CD14-positive monocyte (primary cell): ENCODE results near the gene ZNF25. TPM values are rescaled to one million over a fixed set of nuclear protein-coding genes. Genes with fewer than 3 reads are reported as not detected.

Source experiments
- DNase-seq, 3 donors: peaks; one replicate each; pipeline ENCODE4 v3.0.0-alpha.2; 2011 to 2022
- H2AFZ ChIP-seq: 2 replicates; pipeline ENCODE4 v1.6.0; 2012; ENCODE audit warnings: mild to moderate bottlenecking, low read depth, low read length, inconsistent platforms; ENCODE audit not compliant: insufficient read depth, poor library complexity, severe bottlenecking
- H3K27ac ChIP-seq, 2 donors: 1 replicate in 1 of 2; 2 replicates in 1 of 2; pipeline ENCODE4 v1.5.1; 2012 to 2013; ENCODE audit warnings: low read length in 2 of 2, control low read depth in 1 of 2, inconsistent platforms in 1 of 2, low read depth in 1 of 2, mild to moderate bottlenecking in 1 of 2
- H3K27me3 ChIP-seq, 2 donors: one replicate each; pipeline versions ENCODE4 v1.6.0 to v1.6.1; 2011 to 2013; ENCODE audit warnings: low read length in 2 of 2; ENCODE audit not compliant: control insufficient read depth in 2 of 2, insufficient read depth in 2 of 2
- H3K36me3 ChIP-seq, 2 donors: replicated peaks in 1 of 2; 1 replicate in 1 of 2; 2 replicates in 1 of 2; pipeline versions ENCODE4 v1.5.1 to v1.6.1; 2012 to 2013; ENCODE audit warnings: low read length in 2 of 2, control low read depth in 1 of 2, inconsistent platforms in 1 of 2, mild to moderate bottlenecking in 1 of 2; ENCODE audit not compliant: insufficient read depth in 2 of 2, control insufficient read depth in 1 of 2
- H3K4me1 ChIP-seq, 2 donors: 1 replicate in 1 of 2; 2 replicates in 1 of 2; pipeline versions ENCODE4 v1.5.1 to v1.6.1; 2012 to 2013; ENCODE audit warnings: low read length in 2 of 2, control low read depth in 1 of 2, inconsistent platforms in 1 of 2, mild to moderate bottlenecking in 1 of 2, moderate library complexity in 1 of 2; ENCODE audit not compliant: insufficient read depth in 2 of 2, control insufficient read depth in 1 of 2
- H3K4me2 ChIP-seq: replicated peaks from 2 replicates; pipeline ENCODE3; 2012; ENCODE audit warnings: low read length, moderate library complexity, mild to moderate bottlenecking; ENCODE audit not compliant: poor library complexity, severe bottlenecking; ENCODE audit errors: extremely low read depth
- H3K4me3 ChIP-seq, 3 experiments: fragments of 200-600 bp in 1 of 3; sonication (generic) in 1 of 3; replicated peaks in 1 of 3; 1 replicate in 2 of 3; 2 replicates in 1 of 3; pipeline ENCODE4 v1.5.1; 2011 to 2013; ENCODE audit warnings: low read length in 3 of 3, mild to moderate bottlenecking in 3 of 3, control low read depth in 2 of 3, low read depth in 2 of 3, inconsistent platforms in 1 of 3, moderate library complexity in 1 of 3
- H3K79me2 ChIP-seq: 2 replicates; pipeline ENCODE4 v1.6.0; 2012; ENCODE audit warnings: mild to moderate bottlenecking, control low read depth, inconsistent platforms, low read length, moderate library complexity; ENCODE audit not compliant: insufficient read depth
- H3K9ac ChIP-seq: 2 replicates; pipeline ENCODE4 v1.6.0; 2017; ENCODE audit warnings: low read length, mild to moderate bottlenecking; ENCODE audit not compliant: insufficient read depth, poor library complexity, severe bottlenecking
- H3K9me3 ChIP-seq, 2 donors: replicated peaks in 1 of 2; 1 replicate in 1 of 2; 2 replicates in 1 of 2; pipeline versions ENCODE4 v1.5.1 to v1.6.1; 2012 to 2013; ENCODE audit warnings: low read length in 2 of 2, control low read depth in 1 of 2; ENCODE audit not compliant: control insufficient read depth in 1 of 2, insufficient read depth in 1 of 2
- H4K20me1 ChIP-seq: 2 replicates; pipeline ENCODE4 v1.6.0; 2012; ENCODE audit warnings: mild to moderate bottlenecking, low read length, control low read depth, moderate library complexity; ENCODE audit not compliant: insufficient read depth
- H3K27ac Mint-ChIP-seq, 7 donors: one replicate each; pipeline ENCODE4 v1.8.0; 2020; ENCODE audit warnings: mild to moderate bottlenecking in 7 of 7, mixed read lengths in 7 of 7, moderate library complexity in 6 of 7, inconsistent platforms in 2 of 7
- H3K27me3 Mint-ChIP-seq, 3 donors: one replicate each; pipeline ENCODE4 v1.8.0; 2021 to 2022; ENCODE audit warnings: low read depth in 3 of 3, mild to moderate bottlenecking in 3 of 3, mixed read lengths in 3 of 3, moderate library complexity in 3 of 3, inconsistent platforms in 1 of 3
- H3K36me3 Mint-ChIP-seq, 2 donors: one replicate each; pipeline ENCODE4 v1.8.0; 2020; ENCODE audit warnings: mixed read lengths in 2 of 2, inconsistent platforms in 1 of 2, mild to moderate bottlenecking in 1 of 2
- H3K4me1 Mint-ChIP-seq: one replicate; pipeline ENCODE4 v1.8.0; 2020; ENCODE audit warnings: mild to moderate bottlenecking, mixed read lengths
- H3K4me3 Mint-ChIP-seq, 2 donors: one replicate each; pipeline ENCODE4 v1.8.0; 2020; ENCODE audit warnings: mild to moderate bottlenecking in 2 of 2, mixed read lengths in 2 of 2, moderate library complexity in 1 of 2
- H3K9me3 Mint-ChIP-seq, 7 donors: one replicate each; pipeline ENCODE4 v1.8.0; 2020 to 2022; ENCODE audit warnings: mixed read lengths in 7 of 7, mild to moderate bottlenecking in 6 of 7, moderate library complexity in 6 of 7, inconsistent platforms in 2 of 7
- WGBS: methylation state at CpG from one replicate; pipeline ENCODE4 v1.1.5; 2013; ENCODE audit warnings: missing lambda C conversion rate; ENCODE audit not compliant: insufficient coverage; 5-methylcytosine and 5-hydroxymethylcytosine counted together
- intact Hi-C, 2 donors: fragments of 100-400 bp; cut with micrococcal nuclease; formaldehyde crosslinking; loops; one replicate each; pipeline versions ENCODE4 v1.15.0 to v1.15.1; 2023
- polyA plus RNA-seq, 3 donors: library from polyadenylated mRNA; depleted of rRNA in 1 of 3; unstranded in 2 of 3; stranded (reverse) in 1 of 3; fragments of 300-500 nt in 2 of 3; fragments of >200 nt in 1 of 3; fragmentation: Illumina TruSeq in 2 of 3; gene quantifications; 1 replicate in 2 of 3; 2 replicates in 1 of 3; pipeline ENCODE4 v1.2.3, GENCODE V29; 2012 to 2021
- TF ChIP-seq, protein P1 (sequence below): fragments of 200-600 bp; IDR thresholded peaks from one replicate; pipeline ENCODE4 v1.8.0; 2022; ENCODE audit warnings: antibody characterized with exemption, mild to moderate bottlenecking

ZNF25 gene
- polyA plus RNA-seq, 3 donors = 5.5 to 6.7 (median 6.2) TPM

DNA sequence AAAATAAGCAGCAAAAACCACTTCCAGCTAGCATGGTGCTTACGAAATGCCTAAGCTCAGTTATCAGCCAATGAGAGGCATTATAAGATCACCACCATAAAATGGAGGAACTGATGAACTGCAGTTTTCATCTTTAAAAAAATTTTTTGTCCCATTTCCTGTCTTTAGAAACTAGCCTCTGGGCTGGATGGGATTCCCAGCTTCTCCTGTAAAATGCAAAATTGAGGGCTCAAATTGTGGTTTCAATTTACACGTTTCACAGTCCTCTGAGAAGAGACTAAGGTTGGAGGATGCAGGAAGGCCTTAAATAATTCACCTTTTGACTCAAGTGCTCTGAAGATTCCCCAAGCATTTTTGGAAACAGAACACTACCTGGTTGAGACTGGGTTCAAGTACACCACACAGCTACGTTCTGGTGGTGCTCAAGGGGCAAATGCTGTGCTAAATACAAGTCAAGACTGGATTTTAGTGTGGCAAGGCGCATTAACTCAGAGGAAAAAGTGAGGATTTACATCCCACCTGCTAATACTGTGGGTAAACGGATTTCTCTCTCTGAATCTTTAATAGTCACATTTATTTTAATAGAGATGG, 951 bp downstream of the ZNF25 start:
- Histone ChIP-seq H3K9me3 (no peaks in the 10 kb centered on the region), H3K4me3 (peak overlapping the region; percentile 63 to 86 (median 63)), H3K79me2 (peaks cover 40% of the 10 kb centered on the region), H3K4me1 (peaks cover 7 to 15% of the 10 kb centered on the region in 2 donors), H2AFZ (peak overlapping the region; percentile 91), H3K9ac (peak overlapping the region; percentile 96), H3K27me3 (no peaks in the 10 kb centered on the region), H3K27ac (peak overlapping the region; percentile 52 to 93), H4K20me1 (no peaks in the 10 kb centered on the region), H3K4me2 (peak overlapping the region; percentile 81), H3K36me3 (peaks cover 4 to 13% of the 10 kb centered on the region in 2 donors)
- TF ChIP-seq, protein P1, sequence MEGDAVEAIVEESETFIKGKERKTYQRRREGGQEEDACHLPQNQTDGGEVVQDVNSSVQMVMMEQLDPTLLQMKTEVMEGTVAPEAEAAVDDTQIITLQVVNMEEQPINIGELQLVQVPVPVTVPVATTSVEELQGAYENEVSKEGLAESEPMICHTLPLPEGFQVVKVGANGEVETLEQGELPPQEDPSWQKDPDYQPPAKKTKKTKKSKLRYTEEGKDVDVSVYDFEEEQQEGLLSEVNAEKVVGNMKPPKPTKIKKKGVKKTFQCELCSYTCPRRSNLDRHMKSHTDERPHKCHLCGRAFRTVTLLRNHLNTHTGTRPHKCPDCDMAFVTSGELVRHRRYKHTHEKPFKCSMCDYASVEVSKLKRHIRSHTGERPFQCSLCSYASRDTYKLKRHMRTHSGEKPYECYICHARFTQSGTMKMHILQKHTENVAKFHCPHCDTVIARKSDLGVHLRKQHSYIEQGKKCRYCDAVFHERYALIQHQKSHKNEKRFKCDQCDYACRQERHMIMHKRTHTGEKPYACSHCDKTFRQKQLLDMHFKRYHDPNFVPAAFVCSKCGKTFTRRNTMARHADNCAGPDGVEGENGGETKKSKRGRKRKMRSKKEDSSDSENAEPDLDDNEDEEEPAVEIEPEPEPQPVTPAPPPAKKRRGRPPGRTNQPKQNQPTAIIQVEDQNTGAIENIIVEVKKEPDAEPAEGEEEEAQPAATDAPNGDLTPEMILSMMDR = no peak
- DNase-seq = peak; percentile 18 to 44 (median 39)
- Mint-ChIP-seq H3K4me3 (peak overlapping the region; percentile 89 to 95), H3K4me1 (peaks cover 20% of the 10 kb centered on the region), H3K27ac (peak overlapping the region; percentile 89 to 96 (median 92)), H3K36me3 (peaks cover 10 to 12% of the 10 kb centered on the region in 2 donors), H3K9me3 (peaks cover 0 to 3% (median 0%) of the 10 kb centered on the region in 7 donors), H3K27me3 (peaks cover 0 to under 1% (median 0%) of the 10 kb centered on the region in 3 donors)
- 20% methylated on average over 1 of the region's 5 CpGs for WGBS
- intact Hi-C loops = loop anchor here (1.0 to 10.0 kb wide), 5 partner anchors 37 to 121 kb away; partner anchors contain the start of genes ZNF248 (in 2 of the 2), ZNF37A (in 2 of the 2) and ZNF33A (in 1 of the 2)

DNA sequence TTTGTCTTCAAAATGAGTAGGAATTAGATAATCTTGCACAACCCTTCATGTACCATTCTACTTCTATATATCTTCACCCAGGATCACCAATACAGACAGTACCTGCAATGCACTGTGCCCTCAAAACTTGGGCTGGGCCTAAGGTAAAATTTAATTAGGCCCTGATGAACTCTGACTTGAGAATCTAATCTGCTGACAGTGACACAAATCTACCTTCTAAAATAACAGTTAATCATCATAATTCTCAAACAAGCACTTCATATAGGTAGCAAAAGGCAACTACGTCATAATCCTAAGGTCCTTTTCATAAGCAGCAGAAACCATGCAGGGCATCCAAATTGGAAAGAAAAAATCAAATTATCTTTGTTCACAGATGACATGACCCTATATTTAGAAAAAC, 4.1 kb downstream of the ZNF25 start:
- H4K20me1 ChIP-seq = no peaks in the 10 kb centered on the region
- H3K4me1 ChIP-seq = peaks cover 7 to 15% of the 10 kb centered on the region in 2 donors
- H3K36me3 ChIP-seq = peaks cover 29 to 44% of the 10 kb centered on the region in 2 donors
- 100% methylated on average over 1 of the region's 1 CpG for WGBS
- H3K79me2 ChIP-seq = peaks cover 40% of the 10 kb centered on the region
- TF ChIP-seq, protein P1 = no peak
- H3K9ac ChIP-seq = no peak overlapping the region
- intact Hi-C loops = loop anchor here in 1 of 2 donors (10.0 kb wide), 1 partner anchor 118 kb away; the partner anchor contains the start of gene ZNF248
- H3K4me1 Mint-ChIP-seq = peaks cover 20% of the 10 kb centered on the region
- peaks cover 7 to 14% (median 11%) of the 10 kb centered on the region in 7 donors for H3K9me3 Mint-ChIP-seq
- no peaks in the 10 kb centered on the region for H3K27me3 Mint-ChIP-seq
- no peak overlapping the region for H3K27ac ChIP-seq
- no peak for DNase-seq
- peaks cover 7 to 10% of the 10 kb centered on the region in 2 donors for H3K9me3 ChIP-seq
- no peak overlapping the region for H3K4me3 ChIP-seq
- no peak overlapping the region for H2AFZ ChIP-seq
- H3K4me2 ChIP-seq = no peak overlapping the region
- H3K27ac Mint-ChIP-seq = no peak overlapping the region
- H3K36me3 Mint-ChIP-seq = peaks cover 34 to 42% of the 10 kb centered on the region in 2 donors
- H3K4me3 Mint-ChIP-seq = no peak overlapping the region
- no peaks in the 10 kb centered on the region for H3K27me3 ChIP-seq
